Activated CD8-positive, alpha-beta memory T cell treated with anti-CD3 and anti-CD28 coated beads, Interleukin-2, amount 50 U/mL, for 48 hours (primary cell): ENCODE data around the gene ABHD11.

Source experiments
- DNase-seq: peaks from one replicate; pipeline ENCODE4 v3.0.0-alpha.2; 2020

ABHD11 gene

DNA sequence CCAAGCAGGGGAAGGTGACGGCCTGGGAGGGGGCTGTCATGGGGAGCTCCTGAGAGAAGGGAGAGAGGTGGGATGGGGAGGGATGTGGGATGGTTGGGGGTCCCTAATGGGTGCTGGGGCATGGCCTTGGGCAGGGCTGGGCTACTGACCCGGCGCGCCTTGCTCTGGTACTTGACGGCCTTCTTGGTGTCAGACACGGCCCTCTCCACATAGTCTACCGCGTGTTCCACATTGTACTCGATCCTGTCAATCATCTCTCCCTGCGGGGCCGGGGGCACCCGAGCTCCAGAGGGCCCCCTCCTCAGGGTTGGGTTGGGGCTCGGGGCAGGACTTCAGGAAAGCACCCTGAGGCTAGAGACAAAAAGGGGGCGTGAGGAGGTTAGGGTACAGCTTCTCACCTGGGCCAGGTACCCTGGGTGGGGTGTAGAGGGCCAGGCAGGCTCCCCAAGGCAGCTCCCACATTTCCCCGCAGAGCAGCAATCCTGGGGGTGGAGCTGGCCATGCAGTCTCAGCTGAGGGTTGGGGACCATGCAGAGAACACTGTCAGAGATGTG lies 37.9 kb downstream of the ABHD11 start:
- DNase-seq: no peak

DNA sequence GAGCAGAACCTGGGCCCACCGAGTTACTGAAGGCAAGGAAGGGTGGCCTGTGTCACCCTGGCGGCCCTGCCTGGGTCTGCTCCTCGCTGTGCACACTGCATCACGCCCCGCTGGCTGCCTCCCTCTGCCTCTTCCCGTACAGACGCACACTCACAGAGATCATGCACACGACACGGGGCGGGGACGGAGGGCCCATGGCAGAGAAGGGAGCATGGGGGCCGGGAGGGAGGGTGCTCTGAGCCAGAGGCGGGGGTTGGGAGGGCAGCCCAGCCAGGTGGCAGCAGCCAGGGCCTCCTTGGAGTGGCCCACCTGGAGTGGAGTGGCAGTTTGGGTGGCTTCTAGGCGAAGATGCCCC lies 38.6 kb downstream of the ABHD11 start:
- DNase-seq: no peak

DNA sequence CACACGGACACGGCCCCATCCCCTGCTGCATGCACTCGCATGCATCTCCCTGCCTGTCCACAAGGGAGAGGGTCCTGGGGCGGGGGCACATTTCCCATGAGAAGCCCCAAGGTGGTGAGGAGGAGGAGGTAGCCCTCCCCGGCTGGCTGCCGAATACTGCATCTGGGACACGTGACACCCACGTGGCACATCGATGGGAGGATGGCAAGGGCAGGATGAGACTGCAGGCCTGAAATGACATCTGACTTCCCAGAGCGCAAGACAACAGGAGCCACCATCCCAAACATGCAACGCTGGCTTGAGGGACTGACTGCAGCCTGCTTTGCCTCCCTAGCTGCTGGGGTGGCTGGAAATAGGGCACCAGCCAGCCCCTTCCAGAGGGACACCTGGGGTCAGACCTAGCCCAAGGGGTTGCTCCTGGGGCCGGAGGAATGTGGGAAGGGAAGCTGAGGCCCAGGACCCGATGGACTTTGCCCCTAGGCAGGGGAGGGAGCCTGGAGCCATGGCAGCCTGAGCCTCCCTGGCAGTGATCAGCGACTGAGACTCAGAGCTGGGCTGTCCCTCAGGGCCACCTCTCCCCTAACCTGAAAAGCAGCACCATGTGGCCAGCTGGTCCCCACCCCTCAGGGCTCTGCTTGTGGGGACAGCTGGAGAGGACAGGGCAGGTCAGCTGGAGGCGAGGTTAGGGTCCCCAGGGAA lies 39.1 kb downstream of the ABHD11 start:
- DNase-seq: no peak

DNA sequence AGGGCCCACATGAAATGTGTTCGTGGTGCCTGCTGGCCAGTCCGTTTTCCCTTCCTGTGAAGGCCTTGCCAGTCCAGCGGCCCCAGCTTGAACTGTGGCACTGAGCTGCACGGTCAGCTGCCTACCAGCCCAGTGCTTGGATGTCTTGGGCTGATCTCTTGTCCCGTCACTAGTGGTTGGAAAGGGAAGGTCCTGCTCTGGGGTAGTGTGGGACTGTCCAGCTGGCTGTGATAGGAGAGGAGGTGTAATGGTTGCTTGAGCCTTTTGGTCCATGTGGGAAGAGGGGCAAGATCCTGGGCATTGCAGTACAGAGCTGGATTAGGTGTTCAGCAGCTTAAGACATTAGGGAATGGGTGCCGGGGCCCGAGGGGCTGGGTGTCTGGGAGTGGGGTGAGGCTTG lies 40.2 kb downstream of the ABHD11 start:
- DNase-seq: no peak

DNA sequence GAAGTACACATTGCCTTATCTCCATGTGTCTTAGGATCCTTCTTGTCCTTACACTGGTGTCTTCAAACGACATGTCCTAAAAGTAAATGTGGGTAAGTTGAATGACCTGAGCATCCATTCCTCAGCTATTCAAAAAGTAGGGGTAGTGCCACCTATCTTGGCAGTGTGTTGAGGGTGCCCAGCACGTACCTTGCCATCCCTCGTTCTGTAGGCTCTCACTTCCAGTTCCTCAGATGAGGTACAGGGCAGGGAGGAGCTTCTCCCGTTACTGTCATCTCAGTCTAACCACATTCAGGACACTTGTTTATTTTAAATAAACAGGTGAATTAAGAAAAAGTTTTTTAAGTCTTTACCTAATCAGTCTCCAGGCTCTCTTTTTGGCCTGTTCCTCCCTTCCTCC lies 42.2 kb downstream of the ABHD11 start:
- DNase-seq: no peak

DNA sequence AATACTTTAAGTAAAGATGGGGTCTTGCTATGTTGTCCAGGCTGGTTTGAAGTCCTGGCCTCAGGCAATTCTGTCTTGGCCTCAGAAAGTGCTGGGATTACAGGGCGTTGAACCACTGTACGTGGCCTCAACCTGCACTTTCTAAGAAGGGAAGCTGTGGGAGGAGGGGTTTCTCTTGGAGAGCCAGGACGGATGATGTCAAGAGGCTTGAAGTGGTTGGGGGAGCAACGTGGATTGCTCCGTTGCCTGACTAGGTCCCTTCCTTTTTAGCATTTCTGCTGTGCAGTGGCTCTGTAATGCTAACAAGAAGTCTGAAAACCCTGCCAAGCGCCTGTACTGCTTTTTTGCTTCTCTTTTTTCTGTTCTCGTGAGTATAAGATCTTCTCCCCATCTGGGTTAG lies 48.0 kb downstream of the ABHD11 start:
- DNase-seq: no peak

DNA sequence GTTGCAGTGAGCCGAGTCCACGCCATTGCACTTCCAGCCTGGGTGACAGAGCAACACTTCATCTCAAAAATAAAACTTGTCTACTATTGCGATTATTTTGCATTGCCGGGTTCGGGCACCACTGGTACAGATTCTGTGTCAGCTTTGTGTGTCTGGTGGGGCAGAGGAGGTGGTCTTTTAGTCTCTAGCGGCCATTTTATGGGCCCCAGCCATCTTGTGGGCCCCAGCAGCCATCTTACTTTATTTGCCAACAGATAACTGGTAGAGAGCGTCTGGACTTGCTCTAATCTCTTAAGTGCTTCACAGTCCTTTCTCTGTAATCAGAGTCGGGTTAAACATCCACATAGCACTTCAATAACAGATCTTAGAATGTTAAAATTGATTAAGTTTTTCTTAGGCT lies 50.3 kb downstream of the ABHD11 start:
- no peak for DNase-seq
